T-helper 17 cell (primary cell): Measurements from ENCODE around the gene CITED1. TPM values are rescaled to one million over a fixed set of nuclear protein-coding genes. Genes with fewer than 3 reads are reported as not detected.

Source experiments
- ATAC-seq: fragments of 150-1000 bp; cut with Tn5 transposase; 2 replicates; pipeline ENCODE4 v1.10.0; 2021; ENCODE audit warnings: mild to moderate bottlenecking, moderate library complexity
- DNase-seq, 3 donors: peaks; one replicate each; pipeline versions ENCODE4 v3.0.0 to v3.0.0-alpha.2; 2020 to 2021
- H3K9me3 ChIP-seq: one replicate; pipeline ENCODE4 v1.7.0; 2013; ENCODE audit warnings: low read length, mild to moderate bottlenecking; ENCODE audit not compliant: control insufficient read depth, poor library complexity, severe bottlenecking
- H3K27ac Mint-ChIP-seq: one replicate; pipeline ENCODE4 v1.8.0; 2022; ENCODE audit warnings: mild to moderate bottlenecking, moderate library complexity, mixed read lengths
- H3K27me3 Mint-ChIP-seq: one replicate; pipeline ENCODE4 v1.8.0; 2022; ENCODE audit warnings: mixed read lengths
- H3K36me3 Mint-ChIP-seq: one replicate; pipeline ENCODE4 v1.8.0; 2022; ENCODE audit warnings: low read depth, mixed read lengths
- H3K4me1 Mint-ChIP-seq: one replicate; pipeline ENCODE4 v1.8.0; 2022; ENCODE audit warnings: mild to moderate bottlenecking, mixed read lengths
- H3K4me3 Mint-ChIP-seq: one replicate; pipeline ENCODE4 v1.8.0; 2022; ENCODE audit warnings: mild to moderate bottlenecking, moderate library complexity, mixed read lengths
- total RNA-seq, 4 donors: library from RNA in 2 of 4; stranded (reverse) in 2 of 4; gene quantifications; one replicate each; pipeline ENCODE4 v1.2.3 and lab custom pipeline; 2022 to 2026

Gene CITED1
- total RNA-seq, 2 donors from 2014 or later, result 1.5 TPM; not detected in 1

- peaks cover 9% of the 10 kb centered on the region for H3K36me3 Mint-ChIP-seq
- DNase-seq (no peak), ATAC-seq (no peak)
- H3K9me3 ChIP-seq, result no peaks in the 10 kb centered on the region
- peak overlapping the region; percentile 93 for H3K27ac Mint-ChIP-seq
- peaks cover 28% of the 10 kb centered on the region for H3K4me1 Mint-ChIP-seq
- peak overlapping the region; percentile 59 for H3K4me3 Mint-ChIP-seq
- no peaks in the 10 kb centered on the region for H3K27me3 Mint-ChIP-seq
These were observed 33.9 kb downstream of the CITED1 start for GRCh38 chrX:72271812-72272211.

- Mint-ChIP-seq H3K27ac (no peak overlapping the region), H3K4me3 (peak overlapping the region; percentile 59), H3K4me1 (peaks cover 28% of the 10 kb centered on the region), H3K27me3 (no peaks in the 10 kb centered on the region), H3K36me3 (peaks cover 9% of the 10 kb centered on the region)
- no peak for ATAC-seq
- DNase-seq, result no peak
- no peaks in the 10 kb centered on the region for H3K9me3 ChIP-seq
These were observed 34.5 kb downstream of the CITED1 start for GRCh38 chrX:72271091-72271788.

DNA sequence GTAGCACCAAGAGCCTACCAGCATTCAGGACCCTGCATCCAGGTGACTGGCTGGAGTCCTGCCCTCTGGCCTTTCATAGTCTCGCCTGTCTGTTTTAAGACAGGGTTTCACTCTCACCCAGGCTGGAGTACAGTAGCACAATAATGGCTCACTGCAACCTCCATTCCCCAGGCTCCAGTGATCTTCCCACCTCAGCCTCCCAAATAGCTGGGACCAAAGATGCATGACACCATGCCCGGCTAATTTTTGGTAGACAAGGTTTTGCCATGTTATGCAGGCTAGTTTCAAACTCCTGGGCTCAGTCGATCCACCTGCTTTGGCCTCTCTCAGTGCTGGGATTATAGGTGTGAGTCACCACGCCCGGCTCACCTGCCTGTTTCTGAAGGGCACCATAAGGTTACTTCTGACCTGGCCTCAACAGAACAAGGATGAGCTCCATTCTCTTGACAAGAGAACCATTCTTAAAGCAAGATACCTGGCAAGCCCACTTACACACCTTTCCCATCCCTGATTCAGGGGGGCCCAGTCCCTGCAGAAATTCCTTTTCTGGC, 35.3 kb downstream of the CITED1 start:
- DNase-seq (no peak), ATAC-seq (no peak)
- Mint-ChIP-seq H3K4me3 (no peak overlapping the region), H3K27ac (no peak overlapping the region), H3K27me3 (no peaks in the 10 kb centered on the region), H3K4me1 (peaks cover 23% of the 10 kb centered on the region), H3K36me3 (peaks cover 9% of the 10 kb centered on the region)
- H3K9me3 ChIP-seq, result no peaks in the 10 kb centered on the region

DNA sequence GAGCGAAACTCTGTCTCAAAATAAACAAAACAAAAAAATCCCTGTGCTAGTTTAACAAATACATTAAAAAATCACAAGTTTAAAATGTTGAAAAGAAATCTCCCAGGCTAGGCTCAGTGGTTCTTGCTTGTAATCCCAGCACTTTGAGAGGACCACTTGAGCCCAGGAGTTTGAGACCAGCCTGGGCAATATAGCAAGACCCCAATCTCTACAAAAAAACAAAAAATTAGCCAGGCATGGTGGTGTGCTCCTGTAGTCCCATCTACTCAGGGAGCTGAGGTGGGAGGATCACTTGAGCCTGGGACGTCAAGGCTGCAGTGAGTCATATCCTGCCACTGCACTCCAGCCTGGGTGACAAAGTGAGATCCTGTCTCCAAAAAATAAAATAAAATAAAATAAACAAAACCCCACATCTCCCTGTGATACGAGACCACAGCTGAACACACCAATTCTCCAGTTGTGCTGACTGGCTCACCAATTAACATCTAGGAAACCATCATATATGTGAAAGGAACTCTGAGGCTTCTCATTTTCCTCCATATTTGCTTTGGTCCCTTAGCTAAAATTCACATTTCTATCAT, 36.0 kb downstream of the CITED1 start:
- DNase-seq (no peak), ATAC-seq (peak; percentile 48)
- no peaks in the 10 kb centered on the region for H3K9me3 ChIP-seq
- Mint-ChIP-seq H3K4me1 (peaks cover 18% of the 10 kb centered on the region), H3K36me3 (peaks cover 9% of the 10 kb centered on the region), H3K27me3 (no peaks in the 10 kb centered on the region), H3K4me3 (no peak overlapping the region), H3K27ac (no peak overlapping the region)

DNA sequence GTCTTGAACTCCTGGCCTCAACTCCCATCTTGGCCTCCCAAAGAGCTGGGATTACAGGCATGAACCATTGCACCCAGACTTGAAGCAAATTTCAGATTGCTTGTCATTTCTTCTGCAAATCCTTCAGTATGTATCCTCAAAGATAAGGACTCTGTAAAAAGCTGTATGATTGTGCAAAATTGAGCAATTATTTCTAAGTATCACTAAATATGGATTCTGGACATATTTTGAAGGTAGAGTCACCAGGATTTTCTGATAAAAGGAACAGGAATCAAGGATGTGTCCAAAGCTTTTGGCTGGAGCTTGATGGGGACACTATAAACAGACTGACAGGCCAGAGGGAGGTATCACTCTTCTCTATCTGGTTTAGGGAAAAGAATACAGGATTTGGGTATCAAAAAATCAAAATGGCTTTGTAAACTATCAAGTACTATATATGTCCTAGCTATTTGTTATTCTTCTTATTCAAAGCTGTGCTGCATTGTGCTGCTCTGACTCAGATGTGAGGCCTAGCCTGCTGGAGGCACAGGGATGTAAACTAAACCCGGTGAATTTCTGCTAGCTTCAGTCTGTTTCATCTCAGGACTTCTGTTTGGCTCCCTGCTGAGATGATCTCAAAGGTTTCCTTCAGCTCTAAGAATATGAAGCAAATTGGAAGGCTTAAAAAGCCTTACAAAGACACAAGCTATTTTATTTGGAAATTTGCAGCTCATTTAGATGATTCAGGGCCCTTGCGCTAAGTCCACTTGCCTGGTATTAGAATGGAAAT, 36.9 kb downstream of the CITED1 start:
- ATAC-seq (no peak), DNase-seq (no peak)
- Mint-ChIP-seq H3K27me3 (no peaks in the 10 kb centered on the region), H3K4me1 (peaks cover 10% of the 10 kb centered on the region), H3K27ac (peak overlapping the region; percentile 11), H3K36me3 (peaks cover 3% of the 10 kb centered on the region), H3K4me3 (no peak overlapping the region)
- H3K9me3 ChIP-seq, result no peaks in the 10 kb centered on the region

DNA sequence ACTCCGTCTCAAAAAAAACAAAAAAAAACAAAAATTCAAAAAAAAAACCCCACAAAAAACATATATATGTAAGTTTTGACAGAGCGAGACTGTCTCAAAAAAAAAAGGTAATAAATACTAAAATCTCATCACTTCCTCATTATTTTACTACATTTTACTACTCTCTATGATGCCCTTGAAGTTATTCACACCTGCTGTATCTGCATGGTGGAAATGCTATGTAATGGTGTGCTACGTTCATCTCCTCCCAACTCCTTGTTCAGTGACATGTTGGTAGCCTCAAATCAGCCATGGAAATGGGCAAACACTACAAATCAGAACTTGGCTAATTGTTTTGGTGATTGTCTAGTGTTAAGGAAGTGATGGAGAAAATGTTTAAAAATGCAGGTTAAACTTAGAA, 40.5 kb downstream of the CITED1 start:
- Mint-ChIP-seq H3K4me1 (peaks cover 2% of the 10 kb centered on the region), H3K27me3 (no peaks in the 10 kb centered on the region), H3K27ac (no peak overlapping the region), H3K4me3 (no peak overlapping the region), H3K36me3 (peaks cover 3% of the 10 kb centered on the region)
- no peak for DNase-seq
- no peak for ATAC-seq
- H3K9me3 ChIP-seq, result no peaks in the 10 kb centered on the region

DNA sequence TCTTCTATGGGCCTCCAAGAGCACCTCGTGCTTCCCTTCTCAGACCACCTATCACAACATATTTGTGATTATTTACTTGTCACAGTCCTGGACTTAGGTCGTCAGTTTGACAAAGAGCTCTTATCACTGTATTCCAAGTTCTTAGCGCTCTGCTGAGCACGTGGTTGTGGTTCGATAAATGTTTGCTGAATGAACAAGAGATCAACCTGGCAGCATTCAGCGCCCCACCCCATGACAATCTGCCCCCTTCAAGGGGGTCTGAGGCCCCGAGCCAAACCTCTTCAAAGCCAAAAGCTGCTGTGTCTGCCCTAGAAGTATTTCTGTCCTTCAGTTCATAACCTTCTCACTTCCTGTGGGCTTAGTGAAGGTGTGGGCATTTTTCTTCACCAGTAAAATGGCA, 43.6 kb downstream of the CITED1 start:
- no peak for DNase-seq
- Mint-ChIP-seq H3K27me3 (no peaks in the 10 kb centered on the region), H3K4me1 (peaks cover 5% of the 10 kb centered on the region), H3K36me3 (no peaks in the 10 kb centered on the region), H3K4me3 (no peak overlapping the region), H3K27ac (no peak overlapping the region)
- no peaks in the 10 kb centered on the region for H3K9me3 ChIP-seq
- no peak for ATAC-seq

GRCh38 chrX:72260448-72260847, 45.3 kb downstream of the CITED1 start:
- Mint-ChIP-seq H3K27me3 (peaks cover 12% of the 10 kb centered on the region), H3K27ac (no peak overlapping the region), H3K4me1 (peaks cover 5% of the 10 kb centered on the region), H3K36me3 (no peaks in the 10 kb centered on the region), H3K4me3 (no peak overlapping the region)
- DNase-seq, result no peak
- ATAC-seq, result no peak
- no peaks in the 10 kb centered on the region for H3K9me3 ChIP-seq

DNA sequence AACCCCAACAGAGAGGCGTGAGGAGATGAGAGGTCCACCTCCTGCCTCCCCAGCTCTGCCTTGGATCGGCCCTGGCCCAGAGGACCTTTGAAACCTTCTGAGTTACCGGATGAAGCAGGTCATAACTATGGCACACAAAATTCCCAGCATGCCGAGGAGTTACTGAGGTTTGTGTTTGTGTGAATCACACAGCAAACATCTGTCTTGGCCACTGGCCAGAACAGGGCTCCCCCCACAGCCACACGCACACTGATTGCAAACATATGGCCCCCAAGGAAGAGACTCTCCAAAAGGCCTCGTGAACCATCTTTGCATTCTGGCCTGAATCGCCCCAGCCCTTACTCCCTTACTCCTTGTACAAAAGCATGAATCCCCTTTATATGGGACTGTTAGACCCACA, 47.5 kb downstream of the CITED1 start:
- peaks cover 3% of the 10 kb centered on the region for H3K36me3 Mint-ChIP-seq
- H3K27me3 Mint-ChIP-seq, result peaks cover 25% of the 10 kb centered on the region
- no peak overlapping the region for H3K27ac Mint-ChIP-seq
- ATAC-seq (no peak), DNase-seq (no peak)
- peaks cover 8% of the 10 kb centered on the region for H3K4me1 Mint-ChIP-seq
- H3K9me3 ChIP-seq, result no peaks in the 10 kb centered on the region
- H3K4me3 Mint-ChIP-seq, result no peak overlapping the region

DNA sequence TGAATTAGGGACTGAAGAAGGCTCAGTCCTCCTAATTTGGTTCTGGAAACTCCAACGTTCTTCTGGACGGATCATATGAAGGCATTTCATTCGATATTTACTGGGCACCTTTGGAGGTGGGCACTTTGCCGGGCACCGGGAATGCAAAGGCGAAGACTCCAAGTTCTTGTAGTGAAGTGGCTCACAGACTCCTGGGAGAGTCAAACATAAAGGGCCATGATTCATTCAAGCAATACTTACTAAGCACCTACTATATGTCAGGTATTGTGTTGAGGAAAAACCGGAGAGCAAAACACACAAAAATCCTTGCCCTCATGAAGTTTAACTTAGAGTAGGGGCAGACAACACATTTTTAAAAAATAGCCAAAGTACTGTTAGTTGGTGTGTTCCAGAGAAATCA, 49.9 kb downstream of the CITED1 start:
- H3K9me3 ChIP-seq, result no peaks in the 10 kb centered on the region
- Mint-ChIP-seq H3K27ac (no peak overlapping the region), H3K27me3 (peaks cover 32% of the 10 kb centered on the region), H3K4me3 (no peak overlapping the region), H3K36me3 (peaks cover 3% of the 10 kb centered on the region), H3K4me1 (peaks cover 6% of the 10 kb centered on the region)
- DNase-seq (no peak), ATAC-seq (no peak)

- DNase-seq, result no peak
- H3K36me3 Mint-ChIP-seq, result peaks cover 3% of the 10 kb centered on the region
- no peak overlapping the region for H3K27ac Mint-ChIP-seq
- no peak for ATAC-seq
- no peaks in the 10 kb centered on the region for H3K9me3 ChIP-seq
- H3K4me3 Mint-ChIP-seq, result peak overlapping the region; percentile 21
- H3K27me3 Mint-ChIP-seq, result peaks cover 32% of the 10 kb centered on the region
- peaks cover 6% of the 10 kb centered on the region for H3K4me1 Mint-ChIP-seq
These were observed 50.3 kb downstream of the CITED1 start for GRCh38 chrX:72255445-72255844.

DNA sequence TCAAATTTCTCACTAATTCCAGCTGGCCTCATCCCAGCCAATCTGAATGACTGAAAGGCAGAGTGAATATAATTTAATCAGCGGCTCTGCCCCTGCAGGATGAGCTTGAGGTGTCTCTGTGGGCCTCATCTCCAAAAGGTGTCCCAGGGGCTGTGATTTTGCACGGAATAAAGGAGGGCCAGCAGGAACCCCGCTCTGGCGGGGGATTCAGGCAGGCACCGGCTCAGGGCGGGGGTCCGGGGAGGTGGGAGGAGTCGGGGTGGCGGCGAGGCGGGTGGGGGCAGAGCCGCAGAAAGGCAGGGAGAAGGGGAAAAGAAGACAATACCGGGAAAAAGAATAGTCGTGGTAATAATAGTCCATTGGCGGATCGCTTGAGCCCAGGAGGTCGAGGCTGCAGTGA, 50.9 kb downstream of the CITED1 start:
- no peak for DNase-seq

DNA sequence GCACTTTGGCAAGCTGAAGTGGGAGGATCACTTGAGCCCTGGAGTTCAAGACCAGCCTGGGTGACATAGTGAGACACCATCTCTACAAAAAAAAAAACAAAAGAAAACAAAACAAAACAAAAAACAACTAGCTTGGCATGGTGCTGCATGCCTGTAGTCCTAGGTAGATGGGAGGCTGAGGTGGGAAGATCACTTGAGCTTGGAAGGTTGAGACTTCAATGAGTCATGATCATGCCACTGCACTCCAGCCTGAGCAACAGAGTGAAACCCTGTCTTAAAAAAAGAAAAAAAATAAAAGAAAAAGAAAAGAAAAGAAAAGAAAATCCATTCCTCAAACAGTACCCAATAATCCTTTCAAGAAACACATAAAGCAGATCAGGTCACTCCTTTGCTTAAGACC, 52.0 kb downstream of the CITED1 start:
- peaks cover 6% of the 10 kb centered on the region for H3K4me1 Mint-ChIP-seq
- H3K9me3 ChIP-seq, result no peaks in the 10 kb centered on the region
- no peak for ATAC-seq
- peaks cover 3% of the 10 kb centered on the region for H3K36me3 Mint-ChIP-seq
- peak overlapping the region; percentile 33 for H3K4me3 Mint-ChIP-seq
- H3K27me3 Mint-ChIP-seq, result peaks cover 32% of the 10 kb centered on the region
- H3K27ac Mint-ChIP-seq, result no peak overlapping the region
- no peak for DNase-seq

More for the DNA sequence above, 50.9 kb downstream of the CITED1 start:
- Mint-ChIP-seq H3K27me3 (peaks cover 32% of the 10 kb centered on the region), H3K27ac (no peak overlapping the region), H3K36me3 (peaks cover 3% of the 10 kb centered on the region), H3K4me3 (no peak overlapping the region), H3K4me1 (peaks cover 6% of the 10 kb centered on the region)
- no peak for ATAC-seq
- no peaks in the 10 kb centered on the region for H3K9me3 ChIP-seq
